PC-9 (cell line): ENCODE results near the gene TAS2R42. TPM values are rescaled to one million over a fixed set of nuclear protein-coding genes. Genes with fewer than 3 reads are reported as not detected.

ENCODE experiments used
- BruUV-seq: library from RNA; stranded (reverse); fragments of 400-500 nt; replicated peaks from 2 replicates; lab custom pipeline; 2021; lab: Mats Ljungman, UMichigan
- CTCF ChIA-PET: fragments of 300-600 bp; sonication (Branson Sonifier 250); formaldehyde crosslinking; loops from one replicate; lab custom pipeline; 2022; ENCODE audit warnings: antibody characterized with exemption; lab: Charles Lee
- POLR2A ChIA-PET: fragments of 300-600 bp; sonication (Branson Sonifier 250); formaldehyde crosslinking; loops from one replicate; lab custom pipeline; 2022; ENCODE audit warnings: antibody characterized with exemption; ENCODE audit not compliant: unreplicated experiment; lab: Charles Lee
- DNase-seq, 2 experiments: peaks; one replicate each; pipeline versions ENCODE4 v3.0.0 to v3.0.0-alpha.2; 2015 to 2022; ENCODE audit warnings: mixed read lengths in 1 of 2
- H2AFZ ChIP-seq: fragments of 200-600 bp; sonication (generic); 2 replicates; pipeline ENCODE4 v1.8.1; 2017; ENCODE audit warnings: antibody characterized with exemption
- H3F3A ChIP-seq: fragments of 200-600 bp; sonication (generic); 2 replicates; pipeline ENCODE4 v1.8.1; 2017; ENCODE audit warnings: antibody characterized with exemption, mild to moderate bottlenecking, low read depth; ENCODE audit not compliant: insufficient read depth
- H3K27ac ChIP-seq: fragments of 200-600 bp; sonication (generic); 2 replicates; pipeline ENCODE4 v1.6.1; 2016; ENCODE audit warnings: mixed run types
- H3K27me3 ChIP-seq: fragments of 200-600 bp; sonication (generic); 2 replicates; pipeline ENCODE4 v1.6.1; 2016; ENCODE audit warnings: low read depth, mixed run types; ENCODE audit not compliant: insufficient read depth
- H3K36me3 ChIP-seq: fragments of 200-600 bp; sonication (generic); 2 replicates; pipeline ENCODE4 v1.6.1; 2016; ENCODE audit warnings: low read depth, mixed run types
- H3K4me1 ChIP-seq: fragments of 200-600 bp; sonication (generic); replicated peaks from 2 replicates; pipeline ENCODE4 v1.6.1; 2016; ENCODE audit warnings: mixed run types; ENCODE audit not compliant: insufficient read depth
- H3K4me2 ChIP-seq: fragments of 200-600 bp; sonication (generic); 2 replicates; pipeline ENCODE4 v1.6.1; 2017; ENCODE audit warnings: mixed run types
- H3K4me3 ChIP-seq: fragments of 200-600 bp; sonication (generic); 2 replicates; pipeline ENCODE4 v1.6.1; 2016; ENCODE audit warnings: mixed run types
- H3K79me2 ChIP-seq: fragments of 200-600 bp; sonication (generic); 2 replicates; pipeline ENCODE4 v1.6.1; 2017; ENCODE audit warnings: low read depth, mixed run types
- H3K9me2 ChIP-seq: fragments of 200-600 bp; sonication (generic); 2 replicates; pipeline ENCODE4 v1.8.1; 2017; ENCODE audit warnings: mild to moderate bottlenecking; ENCODE audit not compliant: insufficient read depth
- H3K9me3 ChIP-seq: fragments of 200-600 bp; sonication (generic); 2 replicates; pipeline ENCODE4 v1.8.1; 2016; ENCODE audit warnings: low read depth; ENCODE audit not compliant: insufficient read depth
- H4K20me1 ChIP-seq: fragments of 200-600 bp; sonication (generic); 2 replicates; pipeline ENCODE4 v1.8.1; 2017; ENCODE audit not compliant: insufficient read depth
- EZH2 ChIP-seq: fragments of 200-600 bp; sonication (generic); IDR thresholded peaks from 2 replicates; pipeline ENCODE4 v1.8.0; 2017; ENCODE audit warnings: antibody characterized with exemption, low read depth
- intact Hi-C: fragments of 100-400 bp; cut with micrococcal nuclease; formaldehyde crosslinking; loops from one replicate; pipeline ENCODE4 v1.10.0; 2022; ENCODE audit not compliant: unreplicated experiment
- total RNA-seq: library from RNA; stranded (reverse); gene quantifications from 2 replicates; pipeline ENCODE4 v1.2.3, GENCODE V29; 2021
- TF ChIP-seq, protein P1 (sequence below): fragments of 200-600 bp; sonication (generic); conservative IDR thresholded peaks from 2 replicates; pipeline ENCODE4 v1.6.1; 2017; ENCODE audit warnings: mixed run types, antibody characterized with exemption, mild to moderate bottlenecking, moderate library complexity

The TAS2R42 gene
- total RNA-seq, 1 experiment from 2014 or later = not detected

DNA sequence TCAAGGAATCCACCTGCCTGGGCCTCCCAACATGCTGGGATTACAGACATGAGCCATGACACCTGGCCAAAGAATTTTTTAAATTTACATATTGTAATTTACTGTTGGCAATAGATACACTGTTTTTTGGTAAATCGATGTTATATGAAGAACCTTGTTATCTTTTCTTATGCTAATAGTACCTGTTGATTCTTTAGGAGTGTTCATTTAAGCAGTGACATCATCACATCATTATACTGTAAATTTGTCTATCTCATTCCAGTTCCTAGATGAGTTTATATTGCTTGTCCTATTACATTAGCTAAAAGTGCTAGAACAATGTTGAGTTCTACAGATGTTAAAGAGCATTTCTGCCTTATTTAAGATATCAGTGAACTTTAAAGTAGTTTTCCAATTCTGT is 39.3 kb downstream of the TAS2R42 start:
- 0 out of 2 replicates have a peak, but pooled peaks cover 2% of the 10 kb centered on the region for H4K20me1 ChIP-seq
- H3K27ac ChIP-seq = no peak overlapping the region
- ChIA-PET POLR2A (no interaction called here), CTCF (no interaction called here)
- H3K4me1 ChIP-seq = no peaks in the 10 kb centered on the region
- no peak for DNase-seq
- TF ChIP-seq, protein P1, sequence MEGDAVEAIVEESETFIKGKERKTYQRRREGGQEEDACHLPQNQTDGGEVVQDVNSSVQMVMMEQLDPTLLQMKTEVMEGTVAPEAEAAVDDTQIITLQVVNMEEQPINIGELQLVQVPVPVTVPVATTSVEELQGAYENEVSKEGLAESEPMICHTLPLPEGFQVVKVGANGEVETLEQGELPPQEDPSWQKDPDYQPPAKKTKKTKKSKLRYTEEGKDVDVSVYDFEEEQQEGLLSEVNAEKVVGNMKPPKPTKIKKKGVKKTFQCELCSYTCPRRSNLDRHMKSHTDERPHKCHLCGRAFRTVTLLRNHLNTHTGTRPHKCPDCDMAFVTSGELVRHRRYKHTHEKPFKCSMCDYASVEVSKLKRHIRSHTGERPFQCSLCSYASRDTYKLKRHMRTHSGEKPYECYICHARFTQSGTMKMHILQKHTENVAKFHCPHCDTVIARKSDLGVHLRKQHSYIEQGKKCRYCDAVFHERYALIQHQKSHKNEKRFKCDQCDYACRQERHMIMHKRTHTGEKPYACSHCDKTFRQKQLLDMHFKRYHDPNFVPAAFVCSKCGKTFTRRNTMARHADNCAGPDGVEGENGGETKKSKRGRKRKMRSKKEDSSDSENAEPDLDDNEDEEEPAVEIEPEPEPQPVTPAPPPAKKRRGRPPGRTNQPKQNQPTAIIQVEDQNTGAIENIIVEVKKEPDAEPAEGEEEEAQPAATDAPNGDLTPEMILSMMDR = no peak
- TF ChIP-seq EZH2 = no peak
- H3K9me2 ChIP-seq = no peaks in the 10 kb centered on the region
- H3K4me2 ChIP-seq = no peak overlapping the region
- no peaks in the 10 kb centered on the region for H3K79me2 ChIP-seq
- no peaks in the 10 kb centered on the region for H3K9me3 ChIP-seq
- H2AFZ ChIP-seq = no peak overlapping the region
- intact Hi-C loops = no loop called here
- no peaks in the 10 kb centered on the region for H3F3A ChIP-seq
- BruUV-seq = no TSS peak
- no peak overlapping the region for H3K4me3 ChIP-seq
- no peaks in the 10 kb centered on the region for H3K36me3 ChIP-seq
- H3K27me3 ChIP-seq = no peaks in the 10 kb centered on the region

DNA sequence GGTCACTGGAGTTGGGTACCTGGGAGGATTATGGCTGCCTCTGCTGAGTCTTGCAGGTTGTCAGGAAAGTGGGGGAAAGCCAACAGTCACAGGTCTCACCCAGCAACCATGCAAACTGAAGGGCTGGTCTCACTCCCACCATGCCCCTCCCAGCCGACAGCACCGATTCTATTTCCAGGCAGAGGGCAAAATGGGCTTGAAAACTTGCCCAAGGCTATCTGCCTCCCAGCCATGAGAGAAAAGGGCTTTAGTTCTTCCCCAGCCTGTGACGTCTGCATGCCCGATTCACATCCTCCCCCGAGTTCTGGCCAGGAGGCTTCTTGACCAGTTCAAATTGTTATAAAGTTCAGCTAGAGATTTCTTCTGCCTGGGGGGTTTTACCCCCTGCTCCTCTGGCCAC is 42.4 kb downstream of the TAS2R42 start:
- CTCF ChIA-PET = no interaction called here
- H4K20me1 ChIP-seq = 0 out of 2 replicates have a peak, but pooled peaks cover 2% of the 10 kb centered on the region
- TF ChIP-seq EZH2 = no peak
- TF ChIP-seq, protein P1 = no peak
- H3K79me2 ChIP-seq = 0 out of 2 replicates have a peak, but pooled peaks cover 5% of the 10 kb centered on the region
- no peak overlapping the region for H2AFZ ChIP-seq
- no TSS peak for BruUV-seq
- no peaks in the 10 kb centered on the region for H3F3A ChIP-seq
- H3K9me3 ChIP-seq = no peaks in the 10 kb centered on the region
- H3K9me2 ChIP-seq = no peaks in the 10 kb centered on the region
- H3K27me3 ChIP-seq = no peaks in the 10 kb centered on the region
- no peak overlapping the region for H3K27ac ChIP-seq
- no peaks in the 10 kb centered on the region for H3K36me3 ChIP-seq
- intact Hi-C loops = no loop called here
- H3K4me2 ChIP-seq = no peak overlapping the region
- no peak overlapping the region for H3K4me3 ChIP-seq
- DNase-seq = no peak
- no peaks in the 10 kb centered on the region for H3K4me1 ChIP-seq
- POLR2A ChIA-PET = no interaction called here

DNA sequence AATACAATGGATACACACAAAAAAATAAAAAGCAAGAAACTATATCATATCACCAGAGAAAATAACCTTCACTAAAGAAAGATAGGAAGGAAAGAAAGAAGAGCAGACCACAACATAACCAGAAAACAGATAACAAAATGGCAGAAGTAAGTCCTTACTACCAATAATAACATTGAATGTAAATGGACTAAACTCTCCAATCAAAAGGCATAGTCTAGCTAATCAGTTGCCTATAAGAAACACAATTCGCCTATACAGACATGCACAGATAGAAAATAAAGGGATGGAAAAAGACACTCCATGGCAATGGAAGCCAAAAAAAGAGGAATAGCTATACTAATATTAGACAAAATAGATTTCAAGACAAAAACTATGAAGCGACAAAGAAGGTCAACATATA is 43.4 kb downstream of the TAS2R42 start:
- BruUV-seq = no TSS peak
- no peaks in the 10 kb centered on the region for H3K9me2 ChIP-seq

More for the DNA sequence above, 43.4 kb downstream of the TAS2R42 start:
- DNase-seq = no peak
- intact Hi-C loops = no loop called here
- Histone ChIP-seq H3K4me1 (no peaks in the 10 kb centered on the region), H3F3A (no peaks in the 10 kb centered on the region), H2AFZ (no peak overlapping the region), H3K4me2 (no peak overlapping the region), H3K4me3 (no peak overlapping the region), H4K20me1 (0 out of 2 replicates have a peak, but pooled peaks cover 2% of the 10 kb centered on the region), H3K36me3 (no peaks in the 10 kb centered on the region), H3K79me2 (0 out of 2 replicates have a peak, but pooled peaks cover 5% of the 10 kb centered on the region), H3K27me3 (no peaks in the 10 kb centered on the region), H3K9me3 (no peaks in the 10 kb centered on the region), H3K27ac (no peak overlapping the region)
- ChIA-PET CTCF (no interaction called here), POLR2A (no interaction called here)
- no peak for TF ChIP-seq EZH2
- TF ChIP-seq, protein P1 = no peak
